HCT116 (cell line): Measurements from ENCODE around the gene ZNF30. TPM values are rescaled to one million over a fixed set of nuclear protein-coding genes. Genes with fewer than 3 reads are reported as not detected.

Experiments
- ATAC-seq: fragments of 200-7000 bp; cut with Tn5 transposase; 2 replicates; pipeline ENCODE4 v1.9.1; 2020; ENCODE audit warnings: mild to moderate bottlenecking, moderate library complexity
- BruUV-seq: library from RNA; stranded (reverse); fragments of 400-500 nt; replicated peaks from 2 replicates; lab custom pipeline; 2021; lab: Mats Ljungman, UMichigan
- CTCF ChIA-PET: fragments of 300-600 bp; sonication (Branson Sonifier 250); formaldehyde crosslinking; loops from one replicate; lab custom pipeline; 2021; ENCODE audit warnings: antibody characterized with exemption; lab: Charles Lee
- POLR2A ChIA-PET: fragments of 300-600, 350-600 bp; sonication (Branson Sonifier 250); formaldehyde crosslinking; loops from one replicate; lab custom pipeline; 2021; ENCODE audit warnings: antibody characterized with exemption; lab: Charles Lee
- RAD21 ChIA-PET, 2 experiments: fragments of 300-600 bp; sonication (Branson Sonifier 250); formaldehyde crosslinking; loops; one replicate each; lab custom pipeline; 2023; ENCODE audit warnings: low total read pairs in 2 of 2; ENCODE audit not compliant: uncharacterized antibody in 2 of 2, unreplicated experiment in 2 of 2, low non-redundant PET in 1 of 2; lab: Charles Lee
- DNase-seq: peaks from one replicate; pipeline ENCODE4 v3.0.0-alpha.2; 2010; ENCODE audit warnings: low read depth, low spot score
- H2AFZ ChIP-seq: fragments of 200-600 bp; shearing (Covaris generic), sonication (generic); 2 replicates; pipeline ENCODE4 v1.6.1; 2017; ENCODE audit warnings: low read depth, mixed run types, mixed read lengths, antibody characterized with exemption, low read length; ENCODE audit not compliant: poor library complexity, severe bottlenecking
- H3K27ac ChIP-seq: 2 replicates; pipeline ENCODE4 v1.5.1; 2012; ENCODE audit warnings: low read depth, low read length
- H3K27me3 ChIP-seq: fragments of 200-600 bp; sonication (generic); 2 replicates; pipeline ENCODE4 v1.6.1; 2016; ENCODE audit warnings: mixed run types, low read length, mixed read lengths; ENCODE audit not compliant: insufficient read depth
- H3K36me3 ChIP-seq, 2 experiments: fragments of 200-500 bp in 1 of 2; fragments of 200-600 bp in 1 of 2; sonication (Bioruptor generic) in 1 of 2; sonication (generic) in 1 of 2; 2 replicates each; pipeline versions ENCODE4 v1.5.1 to v1.6.1; 2014 to 2016; ENCODE audit warnings: low read length in 2 of 2, inconsistent platforms in 1 of 2, mixed read lengths in 1 of 2, mixed run types in 1 of 2; ENCODE audit not compliant: insufficient read depth in 2 of 2, control insufficient read depth in 1 of 2
- H3K4me1 ChIP-seq, 2 experiments: fragments of 200-600 bp in 1 of 2; sonication (generic) in 1 of 2; 2 replicates each; pipeline versions ENCODE4 v1.5.1 to v1.6.1; 2012 to 2017; ENCODE audit warnings: low read length in 2 of 2, inconsistent platforms in 1 of 2, mild to moderate bottlenecking in 1 of 2, mixed read lengths in 1 of 2, mixed run types in 1 of 2, moderate library complexity in 1 of 2; ENCODE audit not compliant: insufficient read depth in 2 of 2, control insufficient read depth in 1 of 2
- H3K4me2 ChIP-seq: fragments of 200-600 bp; sonication (generic); 2 replicates; pipeline ENCODE4 v1.6.1; 2017; ENCODE audit warnings: mixed run types, low read length, mixed read lengths
- H3K4me3 ChIP-seq, 2 experiments: fragments of 200-600 bp in 1 of 2; sonication (generic) in 1 of 2; replicated peaks in 1 of 2; 2 replicates each; pipeline ENCODE4 v1.5.1; 2011 to 2016; ENCODE audit warnings: low read length in 2 of 2, control low read depth in 1 of 2, low read depth in 1 of 2, mild to moderate bottlenecking in 1 of 2, mixed read lengths in 1 of 2, mixed run types in 1 of 2
- H3K79me2 ChIP-seq: fragments of 200-600 bp; sonication (generic); 2 replicates; pipeline ENCODE4 v1.6.1; 2017; ENCODE audit warnings: mild to moderate bottlenecking, mixed run types, low read length, moderate library complexity, mixed read lengths; ENCODE audit not compliant: insufficient read depth
- H3K9ac ChIP-seq: fragments of 200-600 bp; sonication (generic); 2 replicates; pipeline ENCODE4 v1.6.1; 2016; ENCODE audit warnings: low read length, mixed read lengths
- H3K9me2 ChIP-seq: fragments of 200-600 bp; sonication (generic), shearing (Covaris generic); 2 replicates; pipeline ENCODE4 v1.6.1; 2017; ENCODE audit warnings: mixed run types, mild to moderate bottlenecking, moderate library complexity; ENCODE audit not compliant: insufficient read depth
- H3K9me3 ChIP-seq, 2 experiments: fragments of 200-500 bp in 1 of 2; fragments of 200-600 bp in 1 of 2; sonication (Bioruptor generic) in 1 of 2; sonication (generic) in 1 of 2; 2 replicates each; pipeline ENCODE4 v1.6.1; 2014 to 2017; ENCODE audit warnings: low read length in 2 of 2, mixed read lengths in 2 of 2, inconsistent platforms in 1 of 2, low read depth in 1 of 2, mild to moderate bottlenecking in 1 of 2, mixed run types in 1 of 2, moderate library complexity in 1 of 2; ENCODE audit not compliant: control insufficient read depth in 1 of 2, insufficient read depth in 1 of 2
- H4K20me1 ChIP-seq: fragments of 200-600 bp; sonication (generic), shearing (Covaris generic); 2 replicates; pipeline ENCODE4 v1.6.1; 2017; ENCODE audit warnings: mixed run types, mild to moderate bottlenecking, moderate library complexity; ENCODE audit not compliant: insufficient read depth
- CEBPB ChIP-seq: IDR thresholded peaks from 2 replicates; pipeline ENCODE4 v1.6.1; 2012; ENCODE audit warnings: low read depth
- EGR1 ChIP-seq: IDR thresholded peaks from 2 replicates; pipeline ENCODE4 v1.6.1; 2012; ENCODE audit warnings: low read depth
- ELF1 ChIP-seq: IDR thresholded peaks from 2 replicates; pipeline ENCODE4 v1.6.1; 2012; ENCODE audit warnings: low read depth, borderline replicate concordance
- EZH2 ChIP-seq: fragments of 200-600 bp; sonication (generic); IDR thresholded peaks from 2 replicates; pipeline ENCODE4 v1.6.1; 2017; ENCODE audit warnings: antibody characterized with exemption, mixed run types
- FOSL1 ChIP-seq: IDR thresholded peaks from 2 replicates; pipeline ENCODE4 v1.6.1; 2012; ENCODE audit warnings: low read depth
- POLR2A ChIP-seq: IDR thresholded peaks from 2 replicates; pipeline ENCODE4 v1.7.0; 2011; ENCODE audit warnings: borderline replicate concordance; ENCODE audit not compliant: insufficient read depth, insufficient read length; ENCODE audit errors: extremely low read depth
- POLR2AphosphoS5 ChIP-seq: IDR thresholded peaks from 2 replicates; pipeline ENCODE4 v1.6.1; 2011; ENCODE audit warnings: mild to moderate bottlenecking, low read depth, low read length, moderate library complexity
- RAD21 ChIP-seq: IDR thresholded peaks from 2 replicates; pipeline ENCODE4 v1.6.1; 2012; ENCODE audit warnings: low read depth, mild to moderate bottlenecking
- SP1 ChIP-seq: IDR thresholded peaks from 2 replicates; pipeline ENCODE4 v1.6.1; 2012; ENCODE audit warnings: low read depth
- SRF ChIP-seq: IDR thresholded peaks from 2 replicates; pipeline ENCODE4 v1.6.1; 2012; ENCODE audit warnings: low read depth
- TCF7L2 ChIP-seq: IDR thresholded peaks from 2 replicates; pipeline ENCODE4 v1.7.0; 2011; ENCODE audit warnings: borderline replicate concordance, inconsistent platforms; ENCODE audit not compliant: insufficient read depth, insufficient read length; ENCODE audit errors: extremely low read depth
- YY1 ChIP-seq: IDR thresholded peaks from 2 replicates; pipeline ENCODE4 v1.6.1; 2011; ENCODE audit warnings: low read length, low read depth, moderate library complexity, mild to moderate bottlenecking; ENCODE audit not compliant: insufficient replicate concordance; ENCODE audit errors: extremely low read depth
- ZFX ChIP-seq: fragments of 450-650 bp; IDR thresholded peaks from 2 replicates; pipeline ENCODE4 v1.6.1; 2017
- ZNF274 ChIP-seq: fragments of 200-500 bp; sonication (Bioruptor generic); IDR thresholded peaks from 2 replicates; pipeline ENCODE4 v1.6.1; 2014; ENCODE audit warnings: mild to moderate bottlenecking, low read depth, low read length, inconsistent platforms
- intact Hi-C: fragments of 100-400 bp; cut with micrococcal nuclease; formaldehyde crosslinking; loops from 2 replicates; pipeline ENCODE4 v1.10.0; 2022
- total RNA-seq: library from RNA; stranded (reverse); gene quantifications from one replicate; pipeline ENCODE4 v1.2.1, GENCODE V29; 2021; ENCODE audit not compliant: unreplicated experiment
- TF ChIP-seq, protein P1 (sequence below): IDR thresholded peaks from 2 replicates; pipeline ENCODE4 v1.6.1; 2011; ENCODE audit warnings: mild to moderate bottlenecking, low read length, moderate library complexity; ENCODE audit not compliant: insufficient replicate concordance; ENCODE audit errors: extremely low read depth
- TF ChIP-seq, protein P2 (sequence below): IDR thresholded peaks from 2 replicates; pipeline ENCODE4 v1.6.1; 2012
- TF ChIP-seq, protein P3 (sequence below): IDR thresholded peaks from 2 replicates; pipeline ENCODE4 v1.6.1; 2012; ENCODE audit warnings: low read depth
- TF ChIP-seq, protein P4 (sequence below): IDR thresholded peaks from 2 replicates; pipeline ENCODE4 v1.6.1; 2012
- TF ChIP-seq, protein P5 (sequence below), 3 experiments: fragments of 200-600 bp in 1 of 3; sonication (generic) in 1 of 3; IDR thresholded peaks in 2 of 3; conservative IDR thresholded peaks in 1 of 3; 2 replicates each; pipeline ENCODE4 v1.5.1; 2012 to 2017; ENCODE audit warnings: low read depth in 2 of 3, low read length in 2 of 3, antibody characterized with exemption in 1 of 3, borderline replicate concordance in 1 of 3, control low read depth in 1 of 3, mild to moderate bottlenecking in 1 of 3, mixed read lengths in 1 of 3, mixed run types in 1 of 3, moderate library complexity in 1 of 3; ENCODE audit not compliant: insufficient read depth in 1 of 3

The ZNF30 gene
- total RNA-seq, 1 experiment from 2014 or later, result 4.1 TPM

DNA sequence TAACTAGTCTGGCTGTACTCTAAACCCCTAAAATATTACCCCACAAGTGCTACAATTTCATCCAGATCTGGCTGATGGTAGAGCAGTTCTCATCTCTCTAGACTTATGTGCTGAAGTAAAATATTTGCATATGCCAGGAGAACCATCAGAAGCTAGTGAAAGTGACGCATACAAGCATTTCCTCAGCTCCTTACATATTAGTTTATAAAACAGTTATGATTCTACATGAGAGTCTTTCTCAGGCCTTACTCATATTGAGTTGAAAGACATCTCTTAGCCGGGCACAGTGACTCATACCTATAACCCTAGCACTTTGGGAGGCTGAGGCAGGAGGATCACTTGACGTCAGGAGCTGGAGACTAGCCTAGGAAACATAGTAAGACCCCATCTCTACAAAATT, 15.9 kb upstream of the ZNF30 start:
- ChIA-PET RAD21 (no interaction called here), CTCF (no interaction called here), POLR2A (no interaction called here)
- DNase-seq, result no peak
- no peak overlapping the region for H3K9ac ChIP-seq
- no peaks in the 10 kb centered on the region for H4K20me1 ChIP-seq
- no peak overlapping the region for H3K4me2 ChIP-seq
- no peaks in the 10 kb centered on the region for H3K27me3 ChIP-seq
- no peaks in the 10 kb centered on the region for H3K4me1 ChIP-seq
- no peaks in the 10 kb centered on the region for H3K9me2 ChIP-seq
- no peaks in the 10 kb centered on the region for H3K79me2 ChIP-seq
- intact Hi-C loops, result no loop called here
- TF ChIP-seq, protein P1, sequence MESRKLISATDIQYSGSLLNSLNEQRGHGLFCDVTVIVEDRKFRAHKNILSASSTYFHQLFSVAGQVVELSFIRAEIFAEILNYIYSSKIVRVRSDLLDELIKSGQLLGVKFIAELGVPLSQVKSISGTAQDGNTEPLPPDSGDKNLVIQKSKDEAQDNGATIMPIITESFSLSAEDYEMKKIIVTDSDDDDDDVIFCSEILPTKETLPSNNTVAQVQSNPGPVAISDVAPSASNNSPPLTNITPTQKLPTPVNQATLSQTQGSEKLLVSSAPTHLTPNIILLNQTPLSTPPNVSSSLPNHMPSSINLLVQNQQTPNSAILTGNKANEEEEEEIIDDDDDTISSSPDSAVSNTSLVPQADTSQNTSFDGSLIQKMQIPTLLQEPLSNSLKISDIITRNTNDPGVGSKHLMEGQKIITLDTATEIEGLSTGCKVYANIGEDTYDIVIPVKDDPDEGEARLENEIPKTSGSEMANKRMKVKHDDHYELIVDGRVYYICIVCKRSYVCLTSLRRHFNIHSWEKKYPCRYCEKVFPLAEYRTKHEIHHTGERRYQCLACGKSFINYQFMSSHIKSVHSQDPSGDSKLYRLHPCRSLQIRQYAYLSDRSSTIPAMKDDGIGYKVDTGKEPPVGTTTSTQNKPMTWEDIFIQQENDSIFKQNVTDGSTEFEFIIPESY, result no peak
- TF ChIP-seq, protein P2, sequence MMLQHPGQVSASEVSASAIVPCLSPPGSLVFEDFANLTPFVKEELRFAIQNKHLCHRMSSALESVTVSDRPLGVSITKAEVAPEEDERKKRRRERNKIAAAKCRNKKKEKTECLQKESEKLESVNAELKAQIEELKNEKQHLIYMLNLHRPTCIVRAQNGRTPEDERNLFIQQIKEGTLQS, result no peak
- TF ChIP-seq RAD21 (no peak), YY1 (no peak), CEBPB (no peak), ZFX (no peak), SP1 (no peak), EZH2 (no peak), TCF7L2 (no peak), ELF1 (no peak), SRF (no peak), FOSL1 (no peak), POLR2AphosphoS5 (no peak), POLR2A (no peak), EGR1 (no peak), ZNF274 (no peak)
- TF ChIP-seq, protein P3, sequence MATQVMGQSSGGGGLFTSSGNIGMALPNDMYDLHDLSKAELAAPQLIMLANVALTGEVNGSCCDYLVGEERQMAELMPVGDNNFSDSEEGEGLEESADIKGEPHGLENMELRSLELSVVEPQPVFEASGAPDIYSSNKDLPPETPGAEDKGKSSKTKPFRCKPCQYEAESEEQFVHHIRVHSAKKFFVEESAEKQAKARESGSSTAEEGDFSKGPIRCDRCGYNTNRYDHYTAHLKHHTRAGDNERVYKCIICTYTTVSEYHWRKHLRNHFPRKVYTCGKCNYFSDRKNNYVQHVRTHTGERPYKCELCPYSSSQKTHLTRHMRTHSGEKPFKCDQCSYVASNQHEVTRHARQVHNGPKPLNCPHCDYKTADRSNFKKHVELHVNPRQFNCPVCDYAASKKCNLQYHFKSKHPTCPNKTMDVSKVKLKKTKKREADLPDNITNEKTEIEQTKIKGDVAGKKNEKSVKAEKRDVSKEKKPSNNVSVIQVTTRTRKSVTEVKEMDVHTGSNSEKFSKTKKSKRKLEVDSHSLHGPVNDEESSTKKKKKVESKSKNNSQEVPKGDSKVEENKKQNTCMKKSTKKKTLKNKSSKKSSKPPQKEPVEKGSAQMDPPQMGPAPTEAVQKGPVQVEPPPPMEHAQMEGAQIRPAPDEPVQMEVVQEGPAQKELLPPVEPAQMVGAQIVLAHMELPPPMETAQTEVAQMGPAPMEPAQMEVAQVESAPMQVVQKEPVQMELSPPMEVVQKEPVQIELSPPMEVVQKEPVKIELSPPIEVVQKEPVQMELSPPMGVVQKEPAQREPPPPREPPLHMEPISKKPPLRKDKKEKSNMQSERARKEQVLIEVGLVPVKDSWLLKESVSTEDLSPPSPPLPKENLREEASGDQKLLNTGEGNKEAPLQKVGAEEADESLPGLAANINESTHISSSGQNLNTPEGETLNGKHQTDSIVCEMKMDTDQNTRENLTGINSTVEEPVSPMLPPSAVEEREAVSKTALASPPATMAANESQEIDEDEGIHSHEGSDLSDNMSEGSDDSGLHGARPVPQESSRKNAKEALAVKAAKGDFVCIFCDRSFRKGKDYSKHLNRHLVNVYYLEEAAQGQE, result no peak
- TF ChIP-seq, protein P4, sequence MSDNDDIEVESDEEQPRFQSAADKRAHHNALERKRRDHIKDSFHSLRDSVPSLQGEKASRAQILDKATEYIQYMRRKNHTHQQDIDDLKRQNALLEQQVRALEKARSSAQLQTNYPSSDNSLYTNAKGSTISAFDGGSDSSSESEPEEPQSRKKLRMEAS, result no peak
- TF ChIP-seq, protein P5, sequence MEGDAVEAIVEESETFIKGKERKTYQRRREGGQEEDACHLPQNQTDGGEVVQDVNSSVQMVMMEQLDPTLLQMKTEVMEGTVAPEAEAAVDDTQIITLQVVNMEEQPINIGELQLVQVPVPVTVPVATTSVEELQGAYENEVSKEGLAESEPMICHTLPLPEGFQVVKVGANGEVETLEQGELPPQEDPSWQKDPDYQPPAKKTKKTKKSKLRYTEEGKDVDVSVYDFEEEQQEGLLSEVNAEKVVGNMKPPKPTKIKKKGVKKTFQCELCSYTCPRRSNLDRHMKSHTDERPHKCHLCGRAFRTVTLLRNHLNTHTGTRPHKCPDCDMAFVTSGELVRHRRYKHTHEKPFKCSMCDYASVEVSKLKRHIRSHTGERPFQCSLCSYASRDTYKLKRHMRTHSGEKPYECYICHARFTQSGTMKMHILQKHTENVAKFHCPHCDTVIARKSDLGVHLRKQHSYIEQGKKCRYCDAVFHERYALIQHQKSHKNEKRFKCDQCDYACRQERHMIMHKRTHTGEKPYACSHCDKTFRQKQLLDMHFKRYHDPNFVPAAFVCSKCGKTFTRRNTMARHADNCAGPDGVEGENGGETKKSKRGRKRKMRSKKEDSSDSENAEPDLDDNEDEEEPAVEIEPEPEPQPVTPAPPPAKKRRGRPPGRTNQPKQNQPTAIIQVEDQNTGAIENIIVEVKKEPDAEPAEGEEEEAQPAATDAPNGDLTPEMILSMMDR (IDR thresholded peaks at IDR 0.05 in 2 of 3, conservative IDR thresholded peaks at IDR 0.05 in 1 of 3; ENCODE audit: borderline replicate concordance in 1 of 3, insufficient read depth in 1 of 3, low read depth in 2 of 3, low read length in 2 of 3), result no peak
- H3K9me3 ChIP-seq, result peaks cover 0 to under 1% of the 10 kb centered on the region in 2 experiments; a peak in 1 of 4 replicates
- BruUV-seq, result no TSS peak
- ATAC-seq, result no peak
- H3K27ac ChIP-seq, result no peak overlapping the region
- H3K36me3 ChIP-seq, result no peaks in the 10 kb centered on the region
- no peak overlapping the region for H2AFZ ChIP-seq
- H3K4me3 ChIP-seq, result no peak overlapping the region
